HL-60/S4 (cell line): Measurements from ENCODE around the gene TMEM42.
"Not testable (repeated sequence)": the region's sequence is repeated elsewhere in the genome, so short reads cannot be mapped to it uniquely, and the experiment has no call there.

Experiments used
- in situ Hi-C: fragments of 300-500 bp; cut with MboI; formaldehyde crosslinking; loops from 2 replicates; pipeline ENCODE4 v1.14.3; 2022; ENCODE audit warnings: low sequenced_read_pairs

Gene TMEM42

GRCh38 chr3:44861412-44862225 lies at the start of gene TMEM42:
TMEM42 (plus strand) TSS chr3:44861912; CDS start chr3:44861925, 13 bp downstream.
- in situ Hi-C loops: no loop called here

DNA sequence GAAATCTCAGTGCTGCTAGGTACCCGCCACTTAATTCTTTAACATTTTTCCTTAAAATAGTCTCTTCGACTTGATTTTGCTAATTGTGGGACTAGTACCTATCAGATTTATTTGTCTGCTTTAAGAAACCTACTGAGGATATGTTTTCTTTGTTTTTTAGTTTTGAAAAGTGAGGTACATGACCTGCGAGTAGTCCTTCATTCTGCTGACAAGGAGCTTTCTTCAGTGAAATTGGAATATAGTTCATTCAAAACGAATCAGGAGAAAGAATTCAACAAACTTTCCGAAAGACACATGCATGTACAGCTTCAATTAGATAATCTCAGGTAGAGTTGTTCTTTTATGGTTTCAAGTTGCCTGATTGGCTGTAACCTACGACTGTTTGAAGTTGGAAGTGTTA lies 47.0 kb upstream of the TMEM42 start:
- in situ Hi-C loops: no loop called here

GRCh38 chr3:44816334-44816733 lies 45.4 kb upstream of the TMEM42 start:
- in situ Hi-C loops: not testable (repeated sequence)

DNA sequence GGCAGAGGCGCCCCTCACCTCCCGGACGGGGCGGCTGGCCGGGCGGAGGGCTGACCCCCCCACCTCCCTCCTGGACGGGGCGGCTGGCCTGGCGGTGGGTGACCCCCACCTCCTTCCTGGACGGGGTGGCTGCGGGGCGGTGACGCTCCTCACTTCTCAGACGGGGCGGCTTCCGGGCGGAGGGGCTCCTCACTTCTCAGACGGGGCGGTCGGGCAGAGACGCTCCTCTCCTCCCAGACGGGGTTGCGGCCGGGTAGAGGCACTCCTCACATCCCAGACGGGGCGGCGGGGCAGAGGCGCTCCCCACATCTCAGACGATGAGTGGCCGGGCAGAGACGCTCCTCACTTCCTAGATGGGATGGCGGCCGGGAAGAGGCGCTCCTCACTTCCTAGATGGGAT lies 40.5 kb upstream of the TMEM42 start:
- in situ Hi-C loops: not testable (repeated sequence)

- in situ Hi-C loops: no loop called here
These were observed 36.3 kb upstream of the TMEM42 start for GRCh38 chr3:44825264-44825925.

GRCh38 chr3:44827196-44827595 lies 34.5 kb upstream of the TMEM42 start:
- in situ Hi-C loops: no loop called here

DNA sequence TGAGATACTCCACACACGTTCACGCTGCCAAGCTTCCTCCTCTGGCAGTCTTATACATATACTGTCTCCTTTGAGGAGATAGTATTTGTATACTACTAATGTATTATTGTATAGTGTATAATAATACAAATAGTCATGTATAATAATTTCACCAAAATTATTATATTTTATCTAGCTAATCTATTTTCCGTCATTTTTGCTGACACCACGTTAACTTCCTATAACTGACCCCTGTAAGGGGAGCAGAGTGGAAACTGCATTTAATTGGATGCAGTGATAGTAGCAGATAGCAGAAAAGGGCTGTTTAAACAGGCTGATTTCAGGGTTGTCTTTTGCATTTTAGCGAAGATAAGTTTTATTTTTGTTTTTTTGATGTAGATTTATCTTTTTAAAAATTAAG lies 30.5 kb upstream of the TMEM42 start:
- in situ Hi-C loops: no loop called here

GRCh38 chr3:44832032-44832431 lies 29.7 kb upstream of the TMEM42 start:
- in situ Hi-C loops: no loop called here

- in situ Hi-C loops: no loop called here
These were observed 28.7 kb upstream of the TMEM42 start for GRCh38 chr3:44832965-44833364.

GRCh38 chr3:44833394-44833793 lies 28.3 kb upstream of the TMEM42 start:
- in situ Hi-C loops: no loop called here

DNA sequence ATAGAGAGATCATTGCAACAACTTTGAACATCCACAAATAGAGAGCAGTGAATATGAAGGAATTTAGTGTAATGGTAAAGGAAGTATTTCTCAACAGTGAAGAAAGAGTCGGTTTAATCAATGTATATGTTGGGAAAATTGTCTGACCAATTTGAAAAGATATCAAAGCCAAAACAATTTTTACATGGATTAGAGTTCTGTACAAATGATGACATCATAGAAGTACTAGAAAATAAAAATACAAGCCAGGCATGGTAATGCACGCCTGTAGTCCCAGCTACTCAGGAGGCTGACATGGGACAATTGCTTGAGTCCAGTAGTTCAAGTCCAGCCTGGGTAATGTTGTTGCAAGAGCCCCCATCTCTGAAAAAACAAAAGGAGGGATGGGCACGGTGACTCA lies 26.0 kb upstream of the TMEM42 start:
- in situ Hi-C loops: no loop called here

DNA sequence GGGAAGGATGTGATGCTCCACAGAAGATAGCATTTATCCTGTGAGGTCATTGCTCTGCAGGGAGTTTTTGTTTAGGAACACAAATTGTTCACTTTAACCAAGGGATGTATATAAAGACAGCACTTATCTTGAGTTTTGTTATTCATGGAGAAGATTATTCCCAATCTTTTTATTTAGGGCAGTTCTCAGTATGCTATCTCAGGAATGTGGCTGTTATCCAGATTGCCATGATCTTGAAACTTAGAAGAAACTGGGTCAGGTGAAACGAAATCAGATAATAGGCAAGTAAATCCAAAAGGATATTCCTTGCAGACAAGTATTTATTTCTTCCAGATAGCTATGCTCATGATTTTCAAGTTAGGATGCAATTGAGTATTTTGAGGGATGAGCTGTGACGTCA lies 19.3 kb upstream of the TMEM42 start:
- in situ Hi-C loops: no loop called here

GRCh38 chr3:44845528-44846520 lies 15.9 kb upstream of the TMEM42 start:
- in situ Hi-C loops: no loop called here

DNA sequence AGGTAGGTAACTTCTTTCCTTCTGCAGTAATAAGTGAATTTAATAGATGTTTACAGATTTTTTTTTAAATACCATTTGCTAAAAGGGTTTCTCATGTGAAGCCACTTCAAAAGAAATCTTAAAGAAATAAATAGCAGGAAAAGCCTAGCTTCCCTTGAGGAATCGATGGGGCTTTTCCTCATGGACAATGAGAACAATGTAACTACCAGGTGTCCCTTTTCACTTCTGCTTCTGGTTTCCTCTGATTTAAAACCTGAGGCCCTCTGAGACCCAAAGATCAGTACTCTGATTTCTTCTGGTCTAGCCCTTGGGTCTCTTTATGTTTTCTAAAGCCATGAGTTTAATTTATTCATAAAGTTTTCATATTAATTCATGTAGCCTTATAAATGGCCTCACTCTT lies 13.1 kb upstream of the TMEM42 start:
- in situ Hi-C loops: no loop called here

DNA sequence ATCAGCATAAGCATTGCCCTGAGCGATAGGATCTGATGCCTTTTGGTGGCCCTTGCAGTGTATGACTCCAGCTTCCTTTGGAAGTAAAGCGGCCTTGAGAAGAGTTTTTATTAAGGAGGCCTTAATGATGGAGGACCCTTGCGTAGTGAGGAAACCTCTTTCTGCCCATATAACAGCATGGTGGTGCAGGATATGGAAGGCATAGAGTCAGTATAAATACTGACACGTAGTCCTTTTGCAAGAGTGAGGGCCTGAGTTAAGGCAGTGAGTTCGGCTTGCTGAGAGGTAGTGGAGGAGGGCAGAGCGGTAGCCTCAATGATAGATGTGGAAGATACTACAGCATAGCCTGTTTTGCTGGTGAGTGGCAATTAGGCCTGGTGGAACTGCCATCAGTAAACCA lies 5.0 kb upstream of the TMEM42 start:
- in situ Hi-C loops: not testable (repeated sequence)

DNA sequence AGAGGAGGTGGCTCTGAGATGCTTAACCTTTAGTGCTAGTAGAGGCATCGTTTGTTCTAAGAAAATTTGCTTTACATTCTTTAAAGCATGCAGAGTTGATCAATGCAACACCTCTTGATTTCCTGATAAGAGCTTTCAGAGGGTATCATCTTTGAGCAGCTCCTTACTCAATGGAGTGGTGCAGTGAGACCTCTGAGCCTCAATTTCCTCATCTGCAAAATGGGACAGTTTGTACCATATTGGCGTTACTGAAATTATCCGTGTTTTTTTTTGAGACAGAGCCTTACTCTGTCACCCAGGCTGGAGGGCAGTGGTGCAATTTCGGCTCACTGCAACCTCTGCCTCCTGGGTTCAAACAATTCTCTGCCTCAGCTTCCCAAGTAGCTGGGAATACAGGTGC lies 1.6 kb upstream of the TMEM42 start:
- in situ Hi-C loops: no loop called here

DNA sequence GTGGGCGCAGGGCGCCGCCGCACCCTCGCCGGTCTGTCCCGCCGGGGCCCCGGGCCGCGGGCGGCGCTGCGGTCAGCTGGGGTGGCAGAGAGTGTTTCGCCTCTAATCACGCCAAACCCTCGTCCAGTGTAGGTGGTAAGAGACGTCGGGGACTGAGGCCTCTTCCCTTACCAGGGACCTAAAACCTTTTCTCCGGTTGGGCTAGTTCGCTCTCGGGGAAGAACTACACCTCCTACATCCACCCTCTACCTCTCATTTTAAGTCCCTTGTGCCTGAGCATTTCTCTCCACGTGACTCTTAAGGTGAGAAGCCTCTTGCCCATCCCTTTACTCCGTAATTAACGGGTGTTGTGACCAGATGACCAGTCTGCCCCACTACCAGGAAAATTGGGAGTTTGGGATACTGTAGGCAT lies 520 bp downstream of the TMEM42 start:
- in situ Hi-C loops: no loop called here

- in situ Hi-C loops: no loop called here
These were observed 3.7 kb downstream of the TMEM42 start for GRCh38 chr3:44865272-44866035.

DNA sequence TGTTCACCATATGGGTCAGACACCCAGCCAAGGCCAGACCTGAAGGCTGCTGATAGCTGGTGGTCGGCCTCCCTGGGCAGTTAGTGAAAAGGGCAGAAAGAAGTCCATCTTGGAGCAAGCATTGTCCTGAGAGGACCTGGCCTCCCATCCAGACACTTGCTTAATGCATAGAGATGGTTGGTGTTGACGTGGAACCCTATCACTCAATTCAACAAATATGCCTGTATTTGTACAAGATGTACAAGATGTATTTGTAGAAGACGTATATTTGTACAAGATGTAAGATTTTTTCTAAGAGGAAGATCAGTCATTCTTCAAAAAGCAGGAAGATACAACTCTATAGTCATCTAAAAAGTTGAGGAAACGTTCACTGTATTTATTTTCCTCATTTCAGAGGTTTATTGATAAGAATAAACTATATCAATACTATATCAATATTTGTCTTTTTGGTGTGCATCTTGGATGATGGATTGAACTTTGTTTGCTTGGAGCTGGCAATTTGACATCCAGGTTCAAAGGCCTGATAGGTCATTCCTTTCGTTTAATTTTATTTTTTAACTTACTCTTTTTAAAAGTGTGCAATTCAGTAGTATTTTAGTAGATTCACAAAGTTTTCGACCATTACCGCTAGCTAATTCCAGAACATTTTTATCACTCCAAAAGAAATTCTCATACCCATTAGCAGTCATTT lies 5.9 kb downstream of the TMEM42 start:
- in situ Hi-C loops: no loop called here
